Progenitor cell of endocrine pancreas (in vitro differentiated cells): Measurements from ENCODE around the gene DMGDH. TPM values are rescaled to one million over a fixed set of nuclear protein-coding genes. Genes with fewer than 3 reads are reported as not detected.
A peak's percentile ranks its signal among the peaks of the same experiment; 100 is the strongest.

Experiments used
- DNase-seq: peaks from one replicate; pipeline ENCODE4 v3.0.0; 2021; ENCODE audit warnings: low spot score; ENCODE audit not compliant: unreplicated experiment
- H3K27ac Mint-ChIP-seq: 2 replicates; pipeline ENCODE4 v1.8.0; 2021; ENCODE audit warnings: mild to moderate bottlenecking, moderate library complexity, mixed read lengths
- H3K27me3 Mint-ChIP-seq: 2 replicates; pipeline ENCODE4 v1.8.0; 2021; ENCODE audit warnings: mixed read lengths
- H3K36me3 Mint-ChIP-seq: 2 replicates; pipeline ENCODE4 v1.8.0; 2022; ENCODE audit warnings: mixed read lengths; ENCODE audit not compliant: insufficient read depth
- H3K4me1 Mint-ChIP-seq: 2 replicates; pipeline ENCODE4 v1.8.0; 2021; ENCODE audit warnings: low read depth, mixed read lengths
- H3K4me3 Mint-ChIP-seq: 2 replicates; pipeline ENCODE4 v1.8.0; 2021; ENCODE audit warnings: low read depth, mild to moderate bottlenecking, moderate library complexity, mixed read lengths
- H3K9me3 Mint-ChIP-seq: 2 replicates; pipeline ENCODE4 v1.8.0; 2021; ENCODE audit warnings: low read depth, mixed read lengths
- total RNA-seq: library from RNA; stranded (reverse); gene quantifications from 2 replicates; pipeline ENCODE4 v1.2.1, GENCODE V29; 2021
- TF ChIP-seq, protein P1 (sequence below): fragments of 200-600 bp; sonication (generic); IDR thresholded peaks from one replicate; pipeline ENCODE4 v1.5.0; 2021; ENCODE audit warnings: antibody characterized with exemption, mild to moderate bottlenecking; ENCODE audit not compliant: unreplicated experiment

DMGDH gene
- total RNA-seq, 1 donor from 2014 or later, result 0.84 TPM

DNA sequence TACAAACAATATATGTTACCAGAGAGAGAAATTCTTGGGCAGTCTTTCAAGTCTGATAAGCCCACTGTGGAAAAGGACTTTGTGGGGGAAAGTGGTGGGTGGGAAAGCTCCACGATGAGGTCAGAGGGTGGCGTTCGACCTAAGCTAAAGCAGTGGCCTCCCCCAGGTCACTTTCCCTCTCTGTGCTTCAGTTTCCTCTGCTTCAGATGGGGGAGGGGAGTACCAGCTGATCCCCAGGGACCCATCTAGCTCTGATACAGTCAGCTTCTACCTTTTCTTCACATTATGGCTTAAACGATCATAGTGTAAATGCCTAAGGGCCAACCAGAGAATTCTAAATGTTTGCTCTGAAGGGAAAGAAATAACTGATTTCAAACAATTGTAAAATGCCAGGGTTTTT is 47.7 kb downstream of the DMGDH start:
- no peak for DNase-seq
- H3K27ac Mint-ChIP-seq, result no peak overlapping the region
- H3K9me3 Mint-ChIP-seq, result no peaks in the 10 kb centered on the region
- peaks cover 25% of the 10 kb centered on the region for H3K4me1 Mint-ChIP-seq
- no peaks in the 10 kb centered on the region for H3K36me3 Mint-ChIP-seq
- H3K27me3 Mint-ChIP-seq, result peaks cover 3% of the 10 kb centered on the region
- TF ChIP-seq, protein P1, sequence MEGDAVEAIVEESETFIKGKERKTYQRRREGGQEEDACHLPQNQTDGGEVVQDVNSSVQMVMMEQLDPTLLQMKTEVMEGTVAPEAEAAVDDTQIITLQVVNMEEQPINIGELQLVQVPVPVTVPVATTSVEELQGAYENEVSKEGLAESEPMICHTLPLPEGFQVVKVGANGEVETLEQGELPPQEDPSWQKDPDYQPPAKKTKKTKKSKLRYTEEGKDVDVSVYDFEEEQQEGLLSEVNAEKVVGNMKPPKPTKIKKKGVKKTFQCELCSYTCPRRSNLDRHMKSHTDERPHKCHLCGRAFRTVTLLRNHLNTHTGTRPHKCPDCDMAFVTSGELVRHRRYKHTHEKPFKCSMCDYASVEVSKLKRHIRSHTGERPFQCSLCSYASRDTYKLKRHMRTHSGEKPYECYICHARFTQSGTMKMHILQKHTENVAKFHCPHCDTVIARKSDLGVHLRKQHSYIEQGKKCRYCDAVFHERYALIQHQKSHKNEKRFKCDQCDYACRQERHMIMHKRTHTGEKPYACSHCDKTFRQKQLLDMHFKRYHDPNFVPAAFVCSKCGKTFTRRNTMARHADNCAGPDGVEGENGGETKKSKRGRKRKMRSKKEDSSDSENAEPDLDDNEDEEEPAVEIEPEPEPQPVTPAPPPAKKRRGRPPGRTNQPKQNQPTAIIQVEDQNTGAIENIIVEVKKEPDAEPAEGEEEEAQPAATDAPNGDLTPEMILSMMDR, result no peak
- no peak overlapping the region for H3K4me3 Mint-ChIP-seq

DNA sequence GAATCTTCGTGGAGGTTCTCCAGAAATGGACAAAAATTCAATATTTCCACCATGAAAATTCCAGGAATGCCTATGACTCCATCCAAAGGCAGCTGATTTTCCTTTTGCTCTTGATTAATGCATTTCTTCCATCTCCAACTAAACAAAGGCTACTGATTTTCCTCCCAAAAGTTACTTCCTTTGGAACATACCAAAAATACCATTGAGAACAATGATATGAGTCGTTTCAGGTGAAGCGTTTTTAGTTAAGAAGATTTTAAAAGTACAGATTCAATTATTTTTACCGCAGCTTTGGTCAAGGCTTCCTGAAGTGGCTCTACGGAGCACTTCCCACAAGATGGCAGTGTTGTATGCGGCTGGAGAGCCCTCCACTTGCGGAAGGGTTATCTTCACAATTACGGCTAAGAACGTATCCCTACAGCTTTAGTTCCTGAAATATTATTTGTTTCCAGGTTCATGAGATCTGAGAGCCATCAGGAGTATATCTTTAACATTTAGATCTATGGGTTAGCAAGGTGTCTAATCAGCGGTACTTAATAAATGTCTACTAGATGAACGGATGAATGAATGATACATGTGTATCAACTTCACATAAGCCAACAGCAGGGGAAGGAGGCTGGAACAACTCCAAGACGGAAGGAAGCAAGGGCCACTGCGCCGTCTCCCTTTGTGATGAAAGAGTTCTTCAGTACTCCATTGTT is 48.5 kb downstream of the DMGDH start:
- Mint-ChIP-seq H3K9me3 (no peaks in the 10 kb centered on the region), H3K4me3 (no peak overlapping the region), H3K4me1 (peaks cover 25% of the 10 kb centered on the region), H3K27me3 (peaks cover 3% of the 10 kb centered on the region), H3K27ac (no peak overlapping the region), H3K36me3 (no peaks in the 10 kb centered on the region)
- TF ChIP-seq, protein P1, result peak; percentile 84
- peak; percentile 29 for DNase-seq

- Mint-ChIP-seq H3K9me3 (peaks cover 18% of the 10 kb centered on the region), H3K4me3 (no peak overlapping the region), H3K27ac (no peak overlapping the region), H3K27me3 (peaks cover 3% of the 10 kb centered on the region), H3K4me1 (no peaks in the 10 kb centered on the region), H3K36me3 (no peaks in the 10 kb centered on the region)
- TF ChIP-seq, protein P1, result no peak
- no peak for DNase-seq
These were observed 54.8 kb downstream of the DMGDH start for GRCh38 chr5:79014631-79015030.

DNA sequence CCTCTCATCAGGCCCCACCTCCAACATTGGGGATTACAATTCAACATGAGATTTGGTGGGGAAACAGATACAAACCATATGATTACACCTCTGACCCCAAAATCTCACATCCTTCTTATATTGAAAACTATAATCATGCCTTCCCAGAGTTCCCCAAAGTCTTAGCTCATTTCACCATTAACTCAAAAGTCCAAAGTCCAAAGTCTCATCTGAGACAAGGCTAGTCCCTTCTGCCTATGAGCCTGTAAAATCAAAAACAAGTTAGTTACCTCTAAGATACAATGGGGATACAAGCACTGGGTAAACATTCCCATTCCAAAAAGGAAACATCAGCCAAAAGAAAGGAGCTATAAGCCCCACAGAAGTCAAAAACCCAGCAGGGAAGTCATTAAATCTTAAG is 57.6 kb downstream of the DMGDH start:
- H3K36me3 Mint-ChIP-seq, result no peaks in the 10 kb centered on the region
- TF ChIP-seq, protein P1, result no peak
- no peaks in the 10 kb centered on the region for H3K27me3 Mint-ChIP-seq
- H3K9me3 Mint-ChIP-seq, result peaks cover 18% of the 10 kb centered on the region
- no peak overlapping the region for H3K4me3 Mint-ChIP-seq
- H3K27ac Mint-ChIP-seq, result no peak overlapping the region
- no peaks in the 10 kb centered on the region for H3K4me1 Mint-ChIP-seq
- DNase-seq, result no peak

DNA sequence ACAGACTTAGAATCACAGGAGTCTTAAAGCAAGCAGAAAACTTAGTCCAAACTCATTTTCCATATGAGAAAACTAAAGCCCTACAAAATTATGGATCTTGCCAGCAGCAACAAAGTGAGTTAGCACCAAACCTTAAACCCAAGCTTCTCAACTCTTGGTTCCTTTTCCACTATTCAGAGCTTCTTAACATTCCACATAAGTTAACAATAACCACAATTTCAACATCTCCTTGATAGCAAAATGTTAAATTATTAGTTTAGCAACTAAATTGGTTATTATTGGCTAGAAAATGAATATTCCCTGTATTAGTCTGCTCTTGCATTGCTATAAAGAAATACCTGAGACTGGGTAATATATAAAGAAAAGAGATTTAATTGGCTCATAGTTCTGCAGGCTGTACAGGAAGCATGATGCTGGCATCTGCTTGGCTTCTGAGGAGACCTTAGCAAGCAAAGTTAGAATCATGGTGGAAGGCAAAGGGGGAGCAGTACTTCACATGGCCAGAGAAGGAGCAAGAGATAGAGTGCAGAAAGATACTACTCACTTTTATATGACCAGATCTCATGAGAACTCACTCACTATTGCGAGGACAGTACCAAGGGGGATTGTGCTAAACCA is 58.1 kb downstream of the DMGDH start:
- H3K27ac Mint-ChIP-seq, result no peak overlapping the region
- no peaks in the 10 kb centered on the region for H3K27me3 Mint-ChIP-seq
- TF ChIP-seq, protein P1, result peak; percentile 9
- no peak for DNase-seq
- no peaks in the 10 kb centered on the region for H3K4me1 Mint-ChIP-seq
- H3K36me3 Mint-ChIP-seq, result no peaks in the 10 kb centered on the region
- H3K9me3 Mint-ChIP-seq, result peaks cover 18% of the 10 kb centered on the region
- no peak overlapping the region for H3K4me3 Mint-ChIP-seq
